ENCODE measurements around the gene SLC7A7. TPM values are rescaled to one million over a fixed set of nuclear protein-coding genes. Genes with fewer than 3 reads are reported as not detected.
A peak's percentile ranks its signal among the peaks of the same experiment; 100 is the strongest.

SLC7A7 gene
- total and polyA plus RNA-seq, 9 of the 15 experiments (the other 6 are each of a cell fraction or from before 2014, with no cell fraction given) = 0.07 to 0.68 (median 0.41) TPM

DNA sequence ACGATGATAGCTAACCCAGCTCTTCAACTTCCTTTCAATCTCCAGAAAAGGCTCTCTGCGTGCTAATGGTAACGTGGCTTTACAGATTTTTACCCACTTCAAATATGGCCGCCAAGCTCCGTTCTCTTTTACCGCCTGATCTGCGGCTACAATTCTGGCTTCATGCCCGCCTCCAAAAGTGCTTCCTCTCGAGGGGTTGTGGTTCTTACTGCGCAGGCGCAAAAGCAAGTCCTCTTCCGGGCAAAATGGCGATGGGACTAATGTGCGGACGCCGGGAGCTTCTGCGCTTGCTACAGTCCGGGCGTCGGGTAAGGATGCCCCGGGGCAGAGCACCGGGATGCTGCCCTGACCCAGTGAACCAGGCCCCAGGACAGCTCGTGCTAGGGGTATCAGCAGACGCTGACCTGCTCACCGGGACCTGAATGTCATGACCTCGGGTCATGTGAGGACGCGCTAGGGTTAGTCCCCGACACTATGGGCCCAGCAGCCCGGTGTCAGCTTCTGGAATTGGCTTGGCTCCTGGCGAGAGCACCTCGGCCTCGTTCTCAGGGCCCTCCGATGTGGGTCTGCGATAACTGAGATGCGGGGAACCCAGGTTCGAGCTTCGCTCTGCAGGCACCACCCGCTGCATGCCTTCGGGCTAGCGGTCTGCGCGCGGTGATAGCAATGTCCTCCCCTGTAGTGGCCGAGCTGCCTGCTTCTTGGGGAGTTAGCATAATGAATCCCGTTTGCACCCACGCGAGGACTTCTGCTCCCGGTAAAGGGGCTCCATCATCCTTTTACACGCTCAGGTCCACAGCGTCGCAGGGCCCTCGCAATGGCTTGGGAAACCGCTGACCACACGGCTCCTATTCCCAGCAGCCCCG lies 48.5 kb downstream of the SLC7A7 start, which contains the start of gene OXA1L (continued):
- TF ChIP-seq CHD7 (IDR thresholded peaks at IDR 0.05; ENCODE audit: low read depth, low read length) (no peak), RFX7 (CRISPR knock-in tag; IDR thresholded peaks at IDR 0.05) (no peak), E4F1 (CRISPR knock-in tag; IDR thresholded peaks at IDR 0.05; ENCODE audit: borderline replicate concordance) (no peak), GTF2A2 (tag; IDR thresholded peaks at IDR 0.05) (no peak), ZNF696 (CRISPR knock-in tag; conservative IDR thresholded peaks at IDR 0.05) (no peak)
- TF ChIP-seq, protein P1, sequence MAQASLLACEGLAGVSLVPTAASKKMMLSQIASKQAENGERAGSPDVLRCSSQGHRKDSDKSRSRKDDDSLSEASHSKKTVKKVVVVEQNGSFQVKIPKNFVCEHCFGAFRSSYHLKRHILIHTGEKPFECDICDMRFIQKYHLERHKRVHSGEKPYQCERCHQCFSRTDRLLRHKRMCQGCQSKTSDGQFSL (CRISPR knock-in tag; IDR thresholded peaks at IDR 0.05) = peak; percentile 32; the same call in 1 of the 2 replicates
- TF ChIP-seq, protein P1 (tag; IDR thresholded peaks at IDR 0.05) = no peak
- TF ChIP-seq, protein P2, sequence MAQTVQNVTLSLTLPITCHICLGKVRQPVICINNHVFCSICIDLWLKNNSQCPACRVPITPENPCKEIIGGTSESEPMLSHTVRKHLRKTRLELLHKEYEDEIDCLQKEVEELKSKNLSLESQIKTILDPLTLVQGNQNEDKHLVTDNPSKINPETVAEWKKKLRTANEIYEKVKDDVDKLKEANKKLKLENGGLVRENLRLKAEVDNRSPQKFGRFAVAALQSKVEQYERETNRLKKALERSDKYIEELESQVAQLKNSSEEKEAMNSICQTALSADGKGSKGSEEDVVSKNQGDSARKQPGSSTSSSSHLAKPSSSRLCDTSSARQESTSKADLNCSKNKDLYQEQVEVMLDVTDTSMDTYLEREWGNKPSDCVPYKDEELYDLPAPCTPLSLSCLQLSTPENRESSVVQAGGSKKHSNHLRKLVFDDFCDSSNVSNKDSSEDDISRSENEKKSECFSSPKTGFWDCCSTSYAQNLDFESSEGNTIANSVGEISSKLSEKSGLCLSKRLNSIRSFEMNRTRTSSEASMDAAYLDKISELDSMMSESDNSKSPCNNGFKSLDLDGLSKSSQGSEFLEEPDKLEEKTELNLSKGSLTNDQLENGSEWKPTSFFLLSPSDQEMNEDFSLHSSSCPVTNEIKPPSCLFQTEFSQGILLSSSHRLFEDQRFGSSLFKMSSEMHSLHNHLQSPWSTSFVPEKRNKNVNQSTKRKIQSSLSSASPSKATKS (CRISPR knock-in tag; IDR thresholded peaks at IDR 0.05) = no peak
